Nucleus accumbens (tissue), 56 donors: ENCODE results near the gene DYNLL2.
"Not testable (repeated sequence)": the region's sequence is repeated elsewhere in the genome, so short reads cannot be mapped to it uniquely, and the experiment has no call there.

Experiments used
- DNase-seq, 56 donors: peaks; one replicate each; lab custom pipeline; 2025; lab: John Stamatoyannopoulos, UW

Gene DYNLL2

DNA sequence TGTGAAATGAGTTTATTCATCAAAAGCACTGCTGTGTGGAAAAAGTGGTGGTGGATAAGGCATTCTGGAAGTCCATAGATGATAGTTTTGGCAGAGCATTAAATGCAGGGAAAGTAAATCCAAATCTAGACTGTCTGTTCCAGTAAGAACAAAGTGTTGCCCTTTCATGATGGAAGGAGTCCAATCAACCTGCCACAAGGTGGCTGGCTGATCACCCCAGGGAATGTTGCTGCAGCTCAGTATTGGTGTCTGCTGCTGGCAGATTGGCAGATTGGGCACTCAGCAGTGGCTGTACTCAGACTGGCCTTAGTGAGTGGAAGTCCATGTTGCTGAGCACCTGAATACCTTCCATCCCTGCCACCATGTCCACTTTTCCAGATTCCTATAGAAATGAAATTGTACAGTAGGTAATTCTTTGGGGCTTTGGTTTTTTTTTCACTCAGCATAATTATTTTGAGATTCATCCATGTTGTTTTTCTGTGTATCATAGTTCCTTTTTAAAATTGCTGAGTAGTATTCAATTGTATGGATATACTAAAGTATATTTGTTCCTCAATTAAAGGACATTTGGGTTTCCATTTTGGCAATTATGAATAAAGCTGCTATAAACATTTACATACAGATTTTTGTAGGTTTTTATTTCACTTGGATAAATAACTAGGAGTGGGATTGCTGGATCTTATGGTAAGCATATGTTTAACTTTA, 14.3 kb downstream of the DYNLL2 start:
- DNase-seq = no peak

DNA sequence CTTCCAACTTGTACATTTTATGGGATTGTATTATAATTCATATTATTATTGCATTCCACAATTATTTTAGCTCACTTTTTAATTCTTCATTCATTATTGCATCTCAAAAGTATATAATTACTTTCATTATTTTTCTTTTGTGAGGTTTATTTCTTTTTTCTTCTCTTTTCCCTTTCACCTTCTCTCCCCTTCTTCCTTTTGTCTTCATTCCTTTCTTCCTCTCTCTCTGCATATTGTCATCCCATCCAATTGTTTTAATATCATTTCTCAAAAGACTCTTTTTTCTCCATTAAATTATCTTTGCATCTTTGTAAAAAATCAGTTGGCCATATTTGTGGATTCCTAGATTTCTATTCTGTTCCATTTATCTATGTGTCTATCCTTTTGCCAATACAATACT, 17.3 kb downstream of the DYNLL2 start:
- no peak for DNase-seq

DNA sequence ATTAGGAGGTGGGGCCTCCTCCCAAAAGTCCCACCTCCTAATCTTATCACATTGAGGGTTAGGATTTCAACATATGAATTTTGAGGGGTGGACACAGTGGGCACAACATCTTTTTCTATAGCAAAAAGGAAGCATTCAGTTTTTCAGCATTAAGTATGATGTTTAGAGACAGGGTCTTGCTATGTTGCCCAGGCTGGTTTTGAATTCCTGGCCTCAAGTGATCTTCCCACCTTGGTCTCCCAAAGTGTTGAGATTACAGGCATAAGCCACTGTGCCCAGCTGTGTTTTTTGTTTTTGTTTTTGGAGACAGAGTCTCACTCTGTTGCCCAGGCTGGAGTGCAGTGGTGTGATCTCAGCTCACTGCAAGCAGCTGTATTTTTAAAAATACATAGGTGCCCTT, 18.7 kb downstream of the DYNLL2 start:
- DNase-seq = not testable (repeated sequence)

DNA sequence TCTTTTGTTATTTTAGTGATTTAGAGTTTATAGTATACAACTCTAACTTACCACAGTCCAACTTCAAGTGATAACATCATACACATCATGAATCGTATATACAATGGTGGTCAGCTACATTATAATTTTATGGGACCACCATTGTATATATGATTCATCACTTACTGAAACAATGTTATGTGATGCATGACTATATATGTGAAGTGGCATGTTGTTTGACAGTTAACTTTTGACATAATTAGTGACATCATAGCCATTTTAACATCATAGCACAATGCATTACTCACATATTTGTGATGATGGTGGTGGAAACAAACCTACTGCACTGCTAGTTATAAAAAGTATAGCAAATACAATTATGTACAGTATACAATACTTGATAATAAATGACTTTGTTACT, 21.9 kb downstream of the DYNLL2 start:
- DNase-seq = no peak

DNA sequence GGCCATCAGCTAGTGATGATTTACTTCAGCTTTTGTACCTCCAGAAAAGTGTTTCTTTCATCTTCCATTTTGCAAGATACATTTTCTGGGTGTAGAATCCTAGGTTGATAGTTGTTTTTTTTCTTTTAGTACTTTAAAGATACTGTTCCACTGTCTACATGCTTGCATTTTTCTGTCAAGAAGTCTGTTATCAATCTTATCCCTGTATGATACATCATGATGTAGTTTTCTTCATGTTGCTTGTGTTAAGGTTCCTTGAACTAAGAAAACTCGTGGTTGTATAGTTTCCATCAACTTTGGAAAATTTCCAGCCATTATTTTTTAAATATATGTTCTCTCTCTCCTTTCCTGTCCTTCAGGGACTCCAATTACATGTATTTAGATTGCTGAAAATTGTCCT, 24.1 kb downstream of the DYNLL2 start:
- no peak for DNase-seq

DNA sequence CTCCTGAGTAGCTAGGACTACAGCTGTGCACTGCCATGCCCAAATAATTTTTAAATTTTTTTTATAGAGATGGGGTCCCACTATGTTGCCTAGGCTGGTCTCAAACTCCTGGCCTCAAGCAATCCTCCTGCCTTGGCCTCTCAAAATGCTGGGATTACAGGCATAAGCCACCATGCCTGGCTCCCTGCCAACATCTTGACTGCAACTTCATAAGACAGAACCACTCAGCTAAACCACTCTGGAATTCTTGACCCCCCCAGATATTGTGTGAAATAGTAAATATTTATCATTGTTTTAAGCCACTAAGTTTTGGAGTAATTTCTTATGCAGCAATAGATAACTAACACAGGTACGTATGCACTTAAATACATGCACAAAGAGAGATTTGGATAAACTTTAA, 26.0 kb downstream of the DYNLL2 start:
- no peak for DNase-seq

DNA sequence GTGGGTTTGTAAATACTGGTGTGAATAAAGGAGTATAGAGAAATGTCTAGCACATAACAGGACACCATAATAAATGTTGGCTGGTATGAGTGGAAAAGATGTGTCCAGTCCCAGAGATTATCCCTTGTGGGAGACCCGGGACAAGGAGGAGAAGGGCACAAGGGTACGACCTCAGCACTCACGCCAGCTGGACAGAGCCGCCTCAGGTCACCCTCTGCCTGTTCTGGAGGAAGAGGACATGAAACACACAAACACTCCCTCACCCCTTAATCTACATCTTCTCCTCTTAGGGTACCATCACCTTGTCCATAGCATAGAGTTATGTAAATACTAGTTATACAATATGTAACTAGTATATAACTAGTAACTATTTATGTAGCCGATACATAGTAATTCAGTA, 26.8 kb downstream of the DYNLL2 start:
- no peak for DNase-seq

DNA sequence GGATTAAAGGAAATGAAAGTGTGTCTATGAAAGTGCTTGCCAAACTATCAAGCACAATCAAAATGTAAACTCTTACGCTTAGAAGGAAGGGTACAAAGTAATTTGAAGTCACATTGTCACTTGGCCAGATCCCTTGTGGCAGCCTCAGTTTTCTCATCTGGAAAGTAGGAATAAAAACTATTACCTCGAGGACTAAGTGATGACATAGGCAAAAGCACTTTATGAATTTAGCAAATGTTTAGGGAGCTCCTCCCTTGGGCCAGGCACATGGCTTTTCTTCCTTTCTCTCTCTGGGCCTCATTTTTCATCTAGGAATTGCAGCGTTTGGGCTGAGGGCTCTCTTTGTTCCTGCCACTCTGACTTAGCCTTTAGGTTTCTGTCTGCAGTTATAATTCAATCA, 28.5 kb downstream of the DYNLL2 start:
- DNase-seq = no peak

DNA sequence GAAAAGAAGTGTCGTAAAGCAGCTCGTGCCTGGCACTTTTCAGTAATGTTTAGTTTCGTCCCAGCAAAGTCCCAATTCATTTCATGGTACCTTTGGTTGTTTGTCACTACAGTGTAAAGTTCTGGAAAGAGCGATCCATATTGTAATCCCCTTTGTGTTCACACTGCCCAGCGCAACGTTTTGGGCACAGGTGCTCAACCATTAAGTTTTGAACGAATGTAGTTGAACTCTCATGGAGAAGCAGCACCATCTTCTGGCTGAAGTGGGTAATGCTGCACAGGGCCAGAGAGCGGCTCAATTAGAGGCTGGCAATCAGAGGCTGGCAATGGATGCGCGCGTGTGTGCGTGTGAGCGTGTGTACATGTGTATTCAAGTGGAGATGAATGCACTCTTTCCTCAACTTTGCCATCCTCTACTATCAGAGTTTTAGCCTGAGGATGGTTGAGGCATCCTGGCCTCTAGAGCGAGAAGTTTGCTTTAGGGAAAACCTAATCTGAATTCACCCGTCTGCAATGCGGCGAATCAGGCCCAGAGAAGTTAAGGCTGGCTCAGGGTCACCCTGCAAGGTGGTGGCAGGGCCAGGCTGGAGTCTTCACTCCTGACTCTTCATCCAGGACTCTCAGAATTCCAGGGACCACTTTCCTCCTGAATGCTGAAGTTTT, 29.9 kb downstream of the DYNLL2 start:
- DNase-seq = peak in 48 of 56 donors; percentile 4 to 89 (median 58)

DNA sequence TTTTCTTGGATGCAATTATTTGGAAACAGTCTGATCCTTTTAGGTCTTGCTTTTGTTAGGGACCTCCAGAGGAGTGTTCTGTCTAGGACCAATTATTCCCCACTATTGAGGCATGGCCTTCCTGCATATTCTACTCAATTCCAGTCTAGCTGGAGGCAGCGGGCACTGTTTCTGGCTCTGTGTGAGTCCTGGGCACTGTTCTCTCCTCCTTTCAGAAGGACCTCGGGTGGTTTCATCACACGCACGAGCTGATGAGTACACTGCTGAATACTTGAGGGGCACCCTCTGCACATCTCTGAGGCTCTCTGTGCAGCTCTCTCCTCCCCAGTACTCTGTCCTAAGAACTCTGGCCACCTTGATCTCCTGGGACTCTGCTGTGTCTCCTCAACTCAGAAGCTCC, 30.7 kb downstream of the DYNLL2 start:
- DNase-seq = no peak

DNA sequence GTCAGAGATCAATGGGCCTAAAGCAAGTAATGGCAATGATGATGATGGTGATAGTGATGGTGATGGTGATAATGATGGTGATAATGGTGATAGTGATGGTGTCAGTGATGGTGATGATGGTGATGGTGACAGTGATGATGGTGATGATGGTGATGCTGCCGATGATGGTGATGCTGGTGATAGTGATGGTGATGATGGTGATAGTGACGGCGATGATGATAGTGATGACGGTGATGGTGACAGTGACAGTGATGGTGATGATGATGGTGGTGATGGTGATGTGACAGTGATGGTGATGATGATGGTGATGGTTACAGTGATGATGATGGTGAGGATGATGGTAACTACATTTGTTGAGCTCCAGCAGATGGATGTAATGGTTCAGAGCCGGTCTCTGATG, 34.2 kb downstream of the DYNLL2 start:
- no peak for DNase-seq

DNA sequence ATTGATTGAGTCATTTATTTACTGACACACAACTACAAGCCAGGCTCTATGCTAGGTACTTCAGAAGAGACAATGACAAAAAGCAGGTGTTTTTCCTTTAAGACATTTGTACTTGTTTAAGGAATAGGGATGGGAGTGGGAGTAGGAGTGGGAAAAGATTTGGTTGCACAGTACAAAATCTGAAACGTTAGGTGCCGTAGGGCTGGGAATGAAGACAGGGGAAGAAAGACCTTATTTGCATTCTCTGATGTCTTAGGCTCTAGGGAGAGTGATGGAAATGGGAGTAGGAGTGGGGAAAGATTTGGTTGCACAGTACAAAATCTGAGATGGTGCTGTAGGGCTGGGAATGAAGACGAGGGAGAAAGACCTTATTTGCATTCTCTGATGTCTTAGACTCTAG, 36.3 kb downstream of the DYNLL2 start:
- peak in 8 of 56 donors; percentile 1 to 33 (median 12) for DNase-seq

DNA sequence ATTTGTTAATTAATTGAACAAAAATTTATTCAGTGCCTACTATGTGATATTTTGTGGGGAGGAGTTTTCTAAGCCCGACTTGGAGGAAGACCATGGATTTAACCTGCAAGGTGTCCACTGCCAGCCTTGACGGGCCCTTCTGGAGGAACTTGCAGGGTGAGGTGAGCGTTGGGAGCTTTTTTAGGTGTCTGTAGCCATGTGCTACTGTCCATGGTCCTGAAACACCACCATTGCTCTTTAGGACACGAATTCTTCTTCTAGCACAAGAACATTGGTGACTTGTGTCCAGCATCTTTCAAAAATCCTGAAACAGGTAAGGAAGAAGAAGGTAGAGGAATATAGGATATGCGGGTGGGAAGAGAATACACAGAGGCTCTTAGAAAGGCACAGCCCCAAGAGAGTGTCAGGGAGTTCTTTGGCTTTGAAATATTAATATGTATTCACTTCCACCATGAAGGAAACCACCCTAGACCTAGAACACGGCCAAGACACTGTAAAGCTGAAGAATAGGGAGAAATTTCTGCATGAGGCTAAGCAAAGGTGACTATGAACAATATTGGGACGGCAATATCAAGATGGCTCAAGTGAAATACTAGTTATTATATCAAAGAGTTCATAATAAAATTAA, 37.1 kb downstream of the DYNLL2 start:
- no peak for DNase-seq

DNA sequence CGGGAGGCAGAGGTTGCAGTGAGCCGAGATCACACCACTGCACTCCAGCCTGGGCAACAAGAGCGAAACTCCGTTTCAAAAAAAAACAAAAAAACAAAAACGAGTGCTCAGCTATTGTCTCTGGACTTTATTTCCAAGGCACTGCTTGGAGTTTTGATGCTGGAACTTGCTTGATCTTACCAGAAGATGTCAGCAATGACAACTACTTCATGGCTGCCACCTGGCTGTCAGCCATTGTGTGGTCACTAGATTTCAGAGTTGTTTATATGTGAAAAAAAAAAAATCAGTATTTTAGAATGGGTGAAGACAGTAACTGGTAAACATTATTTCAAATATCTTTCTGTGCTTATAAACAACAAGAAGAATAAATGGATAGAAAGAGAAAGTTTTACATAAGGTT, 38.7 kb downstream of the DYNLL2 start:
- DNase-seq = peak in 5 of 56 donors; percentile 1 to 18 (median 6)

DNA sequence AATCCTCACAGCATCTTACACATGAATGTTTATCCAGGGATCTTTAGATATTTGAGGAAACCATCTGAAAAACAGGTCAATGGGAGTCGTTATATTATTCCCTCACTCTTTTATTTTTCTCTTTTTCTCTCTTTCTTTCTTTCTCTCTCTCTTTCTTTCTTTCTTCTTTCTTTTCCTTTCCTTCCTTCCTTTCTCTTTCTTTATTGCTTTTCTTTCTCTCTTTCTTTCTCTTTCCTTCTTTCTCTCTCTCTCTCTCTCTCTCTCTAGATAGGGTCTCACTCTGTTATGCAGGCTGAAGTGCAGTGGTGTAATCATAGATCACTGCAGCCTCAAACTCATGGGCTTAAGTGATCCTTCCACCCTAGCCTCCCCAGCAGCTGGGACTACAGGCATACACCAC, 44.6 kb downstream of the DYNLL2 start:
- DNase-seq = no peak

DNA sequence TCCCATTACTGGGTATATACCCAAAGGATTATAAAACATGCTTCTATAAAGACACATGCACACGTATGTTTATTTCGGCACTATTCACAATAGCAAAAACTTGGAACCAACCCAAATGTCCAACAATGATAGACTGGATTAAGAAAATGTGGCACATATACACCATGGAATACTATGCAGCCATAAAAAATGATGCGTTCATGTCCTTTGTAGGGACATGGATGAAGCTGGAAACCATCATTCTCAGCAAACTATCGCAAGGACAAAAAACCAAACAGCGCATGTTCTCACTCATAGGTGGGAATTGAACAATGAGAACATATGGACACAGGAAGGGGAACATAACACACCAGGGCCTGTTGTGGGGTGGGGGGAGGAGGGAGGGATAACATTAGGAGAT, 49.5 kb downstream of the DYNLL2 start:
- DNase-seq = not testable (repeated sequence)

DNA sequence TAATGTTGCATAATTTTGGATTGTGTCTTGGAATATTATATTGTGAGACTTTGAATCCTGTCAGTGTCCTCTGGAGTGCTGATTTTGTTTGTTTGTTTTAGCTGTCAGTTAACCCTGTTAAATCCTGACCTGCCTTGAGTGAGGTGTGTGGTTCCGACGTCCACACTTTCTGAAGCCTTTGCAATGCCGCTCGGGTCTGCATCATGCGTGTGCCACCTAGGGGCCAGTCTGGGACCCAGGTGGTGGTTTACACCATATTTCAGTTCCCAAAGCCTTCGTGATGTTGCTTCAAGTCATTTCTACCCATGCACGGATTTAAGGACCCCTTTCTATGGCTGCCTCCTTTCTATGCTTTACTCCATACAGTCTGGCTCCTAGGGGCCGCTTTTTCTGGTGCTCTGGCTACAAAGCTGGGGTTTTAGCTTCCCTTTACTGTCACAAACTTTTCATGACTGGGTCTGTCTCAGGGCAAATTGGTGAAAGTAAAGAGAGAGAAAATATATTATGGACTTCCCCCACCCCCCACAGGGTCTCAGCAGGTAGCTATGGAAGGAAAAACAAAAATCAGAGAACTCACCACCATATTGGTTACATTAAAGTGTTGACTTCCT, 53.6 kb downstream of the DYNLL2 start:
- no peak for DNase-seq

DNA sequence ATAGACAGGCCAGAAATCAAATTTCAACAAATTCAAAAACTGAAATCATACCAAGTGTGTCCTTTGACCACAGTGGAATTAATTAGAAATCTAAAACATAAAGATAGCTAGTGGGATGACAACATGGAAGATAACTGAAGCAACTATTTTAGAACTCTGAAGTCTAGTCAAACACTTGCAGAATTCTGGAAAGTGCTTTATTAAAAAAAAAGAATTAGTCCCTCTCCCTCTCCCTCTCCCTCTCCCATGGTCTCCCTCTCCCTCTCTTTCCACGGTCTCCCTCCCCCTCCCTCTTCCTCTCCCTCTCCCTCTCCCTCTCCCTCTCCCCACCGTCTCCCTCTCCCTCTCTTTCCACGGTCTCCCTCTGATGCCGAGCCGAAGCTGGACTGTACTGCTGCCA, 58.3 kb downstream of the DYNLL2 start:
- no peak for DNase-seq

DNA sequence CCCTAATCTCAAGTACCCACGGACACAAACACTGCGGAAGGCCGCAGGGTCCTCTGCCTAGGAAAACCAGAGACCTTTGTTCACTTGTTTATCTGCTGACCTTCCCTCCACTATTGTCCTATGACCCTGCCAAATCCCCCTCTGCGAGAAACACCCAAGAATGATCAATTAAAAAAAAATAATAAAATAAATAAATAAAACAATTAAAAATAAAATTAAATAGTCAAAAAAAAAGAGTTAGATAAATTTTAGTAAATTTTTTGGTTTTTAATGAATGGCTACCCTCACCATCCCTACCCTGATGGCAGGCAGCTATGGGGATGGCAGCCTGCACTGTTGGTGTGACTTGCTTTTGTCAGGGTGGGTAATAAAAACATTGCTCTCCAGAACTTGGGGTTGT, 60.1 kb downstream of the DYNLL2 start:
- DNase-seq = not testable (repeated sequence)

DNA sequence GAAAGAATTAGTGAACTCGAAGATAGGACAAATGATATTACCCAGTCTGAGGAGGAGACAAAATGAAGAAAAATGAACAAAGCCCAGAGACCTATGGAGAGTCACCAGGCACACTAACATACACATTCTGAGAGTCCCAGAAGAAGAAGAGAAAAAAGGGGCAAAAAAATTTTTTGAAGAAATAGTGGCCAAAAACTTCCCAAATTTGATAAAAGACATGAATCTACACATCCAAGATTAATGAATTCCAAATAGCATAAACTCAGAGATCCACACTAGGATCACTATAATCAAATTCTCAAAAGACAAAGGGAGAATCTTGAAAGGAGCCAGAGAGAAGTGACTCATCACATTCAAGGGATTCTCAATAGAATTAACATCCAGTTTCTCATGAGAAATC, 61.6 kb downstream of the DYNLL2 start:
- DNase-seq = no peak
